Endothelial cell of umbilical vein (primary cell): ENCODE measurements around the gene PCNT. TPM values are rescaled to one million over a fixed set of nuclear protein-coding genes. Genes with fewer than 3 reads are reported as not detected.

Experiments used
- BruUV-seq: library from RNA; stranded (reverse); fragments of 400-500 nt; replicated peaks from 2 replicates; lab custom pipeline; 2021; lab: Mats Ljungman, UMichigan
- CTCF ChIA-PET: fragments of 300-600, 350-600 bp; sonication (Branson Sonifier 250); formaldehyde crosslinking; loops from one replicate; lab custom pipeline; 2021; ENCODE audit warnings: antibody characterized with exemption, inconsistent platforms; lab: Charles Lee
- POLR2A ChIA-PET: fragments of 300-600, 350-600 bp; sonication (Branson Sonifier 250); formaldehyde crosslinking; loops from one replicate; lab custom pipeline; 2021; ENCODE audit warnings: antibody characterized with exemption, inconsistent platforms; lab: Charles Lee
- DNase-seq: peaks from one replicate; pipeline ENCODE4 v3.0.0-alpha.2; 2011; ENCODE audit warnings: low read depth, low spot score
- FAIRE-seq: peaks from 2 replicates; lab custom pipeline; 2011; peaks lifted over from hg19 to GRCh38; lab: Jason Lieb, UNC
- H2AFZ ChIP-seq: 2 replicates; pipeline ENCODE4 v1.6.0; 2012; ENCODE audit warnings: low read depth, low read length, control low read depth, inconsistent platforms
- H3K27ac ChIP-seq: 2 replicates; pipeline ENCODE4 v1.5.1; 2011; ENCODE audit warnings: low read depth, mild to moderate bottlenecking, control low read depth, low read length, moderate library complexity; ENCODE audit not compliant: insufficient read depth
- H3K27me3 ChIP-seq, 2 experiments: 2 replicates each; pipeline versions ENCODE4 v1.6.0 to v1.6.1; 2011; ENCODE audit warnings: low read length in 2 of 2, mixed read lengths in 1 of 2; ENCODE audit not compliant: control insufficient read depth in 2 of 2, insufficient read depth in 2 of 2
- H3K36me3 ChIP-seq, 2 experiments: 2 replicates in 1 of 2; 3 replicates in 1 of 2; pipeline ENCODE4 v1.5.1; 2011; ENCODE audit warnings: low read length in 2 of 2, mild to moderate bottlenecking in 1 of 2, moderate library complexity in 1 of 2; ENCODE audit not compliant: control insufficient read depth in 2 of 2, insufficient read depth in 2 of 2; ENCODE audit errors: extremely low read depth in 1 of 2
- H3K4me1 ChIP-seq: 3 replicates; pipeline ENCODE4 v1.5.1; 2011; ENCODE audit warnings: mild to moderate bottlenecking, low read length; ENCODE audit not compliant: control insufficient read depth, insufficient read depth; ENCODE audit errors: extremely low read depth
- H3K4me2 ChIP-seq: 2 replicates; pipeline ENCODE4 v1.6.1; 2011; ENCODE audit warnings: low read length, control low read depth, mixed read lengths; ENCODE audit not compliant: insufficient read depth
- H3K4me3 ChIP-seq, 3 experiments: fragments of 200-600 bp in 1 of 3; sonication (generic), shearing (Covaris generic) in 1 of 3; replicated peaks in 1 of 3; 2 replicates each; pipeline ENCODE4 v1.5.1; 2011 to 2016; ENCODE audit warnings: control low read depth in 3 of 3, low read length in 3 of 3, mild to moderate bottlenecking in 2 of 3, inconsistent platforms in 1 of 3, low read depth in 1 of 3, moderate library complexity in 1 of 3; ENCODE audit not compliant: insufficient read depth in 1 of 3
- H3K79me2 ChIP-seq: 2 replicates; pipeline ENCODE4 v1.6.0; 2012; ENCODE audit warnings: low read length, inconsistent platforms; ENCODE audit not compliant: control insufficient read depth, insufficient read depth
- H3K9ac ChIP-seq: replicated peaks from 2 replicates; pipeline ENCODE3; 2011; ENCODE audit warnings: low read length, control low read depth; ENCODE audit not compliant: insufficient read depth; ENCODE audit errors: extremely low read depth
- H3K9me1 ChIP-seq: replicated peaks from 3 replicates; pipeline ENCODE4 v1.6.0; 2011; ENCODE audit warnings: mild to moderate bottlenecking, low read length; ENCODE audit not compliant: control insufficient read depth, insufficient read depth; ENCODE audit errors: extremely low read depth
- H3K9me3 ChIP-seq: replicated peaks from 2 replicates; pipeline ENCODE4 v1.5.1; 2012; ENCODE audit warnings: low read length, inconsistent platforms; ENCODE audit not compliant: control insufficient read depth, insufficient read depth
- H4K20me1 ChIP-seq: replicated peaks from 2 replicates; pipeline ENCODE3; 2011; ENCODE audit warnings: mild to moderate bottlenecking, low read length; ENCODE audit not compliant: control insufficient read depth, insufficient read depth; ENCODE audit errors: extremely low read depth
- CTCF ChIP-seq, 2 donors: IDR thresholded peaks; 1 replicate in 1 of 2; 2 replicates in 1 of 2; pipeline ENCODE4 v1.5.1; 2011; ENCODE audit warnings: low read length in 2 of 2, mild to moderate bottlenecking in 2 of 2, moderate library complexity in 2 of 2, control low read depth in 1 of 2, inconsistent platforms in 1 of 2, low read depth in 1 of 2; ENCODE audit not compliant: insufficient read depth in 1 of 2; ENCODE audit errors: extremely low read depth in 1 of 2
- EZH2 ChIP-seq: IDR thresholded peaks from 2 replicates; pipeline ENCODE4 v1.6.1; 2012; ENCODE audit warnings: borderline replicate concordance, low read depth, mild to moderate bottlenecking, moderate library complexity, low read length, inconsistent platforms; ENCODE audit not compliant: severe bottlenecking
- FOS ChIP-seq: IDR thresholded peaks from 2 replicates; pipeline ENCODE4 v1.6.1; 2011; ENCODE audit warnings: mild to moderate bottlenecking, low read length, moderate library complexity, borderline replicate concordance; ENCODE audit not compliant: insufficient read depth
- GATA2 ChIP-seq: IDR thresholded peaks from 2 replicates; pipeline ENCODE4 v1.7.0; 2011; ENCODE audit warnings: low read depth, mild to moderate bottlenecking, moderate library complexity, mixed read lengths, low read length; ENCODE audit not compliant: insufficient read length, insufficient read depth
- JUN ChIP-seq: IDR thresholded peaks from 2 replicates; pipeline ENCODE4 v1.6.1; 2011; ENCODE audit warnings: borderline replicate concordance, low read depth; ENCODE audit not compliant: insufficient read length, insufficient read depth
- MYC ChIP-seq: IDR thresholded peaks from one replicate; pipeline ENCODE4 v1.6.1; 2011; ENCODE audit warnings: mild to moderate bottlenecking, low read depth, low read length
- POLR2A ChIP-seq: IDR thresholded peaks from 2 replicates; pipeline ENCODE4 v1.6.1; 2012; ENCODE audit warnings: low read depth, mild to moderate bottlenecking, control low read depth, low read length
- POLR2AphosphoS5 ChIP-seq: IDR thresholded peaks from 2 replicates; pipeline ENCODE4 v1.6.1; 2012; ENCODE audit warnings: low read depth, mild to moderate bottlenecking, control low read depth, low read length, moderate library complexity; ENCODE audit not compliant: insufficient read depth
- dilution Hi-C: fragments of 300-500 bp; cut with MboI; formaldehyde crosslinking; loops from one replicate; pipeline ENCODE4 v1.15.0; 2019; ENCODE audit warnings: low sequenced_read_pairs; ENCODE audit not compliant: extremely low pct_ligation_motif_present
- intact Hi-C: fragments of 100-400 bp; cut with micrococcal nuclease; formaldehyde crosslinking; loops from one replicate; pipeline ENCODE4 v1.10.0; 2022
- polyA plus RNA-seq, 4 experiments: library from polyadenylated mRNA; depleted of rRNA in 3 of 4; stranded (reverse) in 3 of 4; unstranded in 1 of 4; fragments of >200 nt; gene quantifications; 2 replicates each; pipeline versions ENCODE4 v1.2.1 to v1.2.3, GENCODE V29; 2011 to 2012; ENCODE audit warnings: missing spikeins in 1 of 4
- total RNA-seq: library from RNA; stranded (reverse); gene quantifications from 2 replicates; pipeline ENCODE4 v1.2.3, GENCODE V29; 2021
- TF ChIP-seq, protein P1 (sequence below): IDR thresholded peaks from 2 replicates; pipeline ENCODE4 v1.6.1; 2011; ENCODE audit not compliant: insufficient read depth, insufficient read length

The PCNT gene
- total and polyA plus RNA-seq, 2 donors (not counting 3 experiments of a cell fraction or from before 2014, with no cell fraction given): 9.6 to 49.5 TPM

- FAIRE-seq (no peak), DNase-seq (no peak)
- no peak overlapping the region for H3K4me2 ChIP-seq
- H3K4me1 ChIP-seq: peaks cover 10% of the 10 kb centered on the region
- no peak overlapping the region for H3K27ac ChIP-seq
- no peaks in the 10 kb centered on the region for H3K9me3 ChIP-seq
- no peaks in the 10 kb centered on the region for H3K27me3 ChIP-seq
- H3K79me2 ChIP-seq: peaks cover 45% of the 10 kb centered on the region
- H3K9me1 ChIP-seq: no peaks in the 10 kb centered on the region
- intact Hi-C loops: no loop called here
- dilution Hi-C loops: no loop called here
- H4K20me1 ChIP-seq: no peaks in the 10 kb centered on the region
- BruUV-seq: no TSS peak
- TF ChIP-seq EZH2 (no peak), POLR2A (no peak), JUN (no peak), CTCF (IDR thresholded peaks at IDR 0.05; ENCODE audit: extremely low read depth in 1 of 2, insufficient read depth in 1 of 2, low read depth in 1 of 2, low read length in 2 of 2) (no peak), FOS (no peak), GATA2 (no peak), POLR2AphosphoS5 (no peak), MYC (no peak)
- TF ChIP-seq, protein P1, sequence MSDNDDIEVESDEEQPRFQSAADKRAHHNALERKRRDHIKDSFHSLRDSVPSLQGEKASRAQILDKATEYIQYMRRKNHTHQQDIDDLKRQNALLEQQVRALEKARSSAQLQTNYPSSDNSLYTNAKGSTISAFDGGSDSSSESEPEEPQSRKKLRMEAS: no peak
- H3K4me3 ChIP-seq: no peak overlapping the region
- CTCF ChIA-PET: no interaction called here
- H3K36me3 ChIP-seq: peaks cover 6 to 13% of the 10 kb centered on the region in 2 experiments
- POLR2A ChIA-PET: no interaction called here
- H3K9ac ChIP-seq: no peak overlapping the region
- H2AFZ ChIP-seq: no peak overlapping the region
These were observed 3.8 kb downstream of the PCNT start for GRCh38 chr21:46327711-46328110.
